H1 (cell line): ENCODE results near the gene COPS2.

ENCODE experiments used
- ATF2 ChIP-seq: IDR thresholded peaks from 2 replicates; pipeline ENCODE4 v1.6.1; 2012; ENCODE audit warnings: low read length, inconsistent platforms
- CEBPB ChIP-seq: IDR thresholded peaks from 2 replicates; pipeline ENCODE4 v1.6.1; 2012; ENCODE audit warnings: low read depth, low read length
- CREB1 ChIP-seq: IDR thresholded peaks from 2 replicates; pipeline ENCODE4 v1.6.1; 2012; ENCODE audit warnings: inconsistent platforms
- EP300 ChIP-seq, 2 experiments: IDR thresholded peaks; 1 replicate in 1 of 2; 2 replicates in 1 of 2; pipeline ENCODE4 v1.6.1; 2011 to 2012; ENCODE audit warnings: low read depth in 2 of 2, low read length in 2 of 2, mild to moderate bottlenecking in 2 of 2, borderline replicate concordance in 1 of 2, inconsistent platforms in 1 of 2, moderate library complexity in 1 of 2
- EZH2 ChIP-seq: fragments of 200-600 bp; sonication (generic); IDR thresholded peaks from 2 replicates; pipeline ENCODE4 v1.7.1; 2012; ENCODE audit warnings: low read depth, mild to moderate bottlenecking, moderate library complexity, low read length, inconsistent platforms; ENCODE audit not compliant: severe bottlenecking
- FOSL1 ChIP-seq: IDR thresholded peaks from 2 replicates; pipeline ENCODE4 v1.6.1; 2011; ENCODE audit warnings: mild to moderate bottlenecking, low read depth, low read length, moderate library complexity; ENCODE audit not compliant: insufficient read depth
- HDAC2 ChIP-seq, 2 experiments: fragments of 300-600 bp in 1 of 2; sonication (generic) in 1 of 2; IDR thresholded peaks; 2 replicates each; pipeline ENCODE4 v1.6.1; 2011 to 2012; ENCODE audit warnings: low read depth in 2 of 2, low read length in 2 of 2, mild to moderate bottlenecking in 2 of 2, moderate library complexity in 2 of 2, borderline replicate concordance in 1 of 2, inconsistent platforms in 1 of 2
- JUN ChIP-seq: IDR thresholded peaks from 2 replicates; pipeline ENCODE4 v1.6.1; 2011; ENCODE audit warnings: low read depth, mild to moderate bottlenecking, improper control_type of control experiment, low read length
- JUND ChIP-seq: IDR thresholded peaks from 2 replicates; pipeline ENCODE4 v1.6.1; 2011; ENCODE audit warnings: mild to moderate bottlenecking, improper control_type of control experiment, low read length
- KDM5A ChIP-seq: fragments of 200-600 bp; IDR thresholded peaks from 2 replicates; pipeline ENCODE4 v1.7.1; 2012; ENCODE audit warnings: mild to moderate bottlenecking, low read length, inconsistent platforms, mixed read lengths
- RAD21 ChIP-seq, 2 experiments: IDR thresholded peaks in 1 of 2; conservative IDR thresholded peaks in 1 of 2; 2 replicates each; pipeline ENCODE4 v1.6.1; 2011; ENCODE audit warnings: low read depth in 2 of 2, low read length in 2 of 2, improper control_type of control experiment in 1 of 2, inconsistent platforms in 1 of 2, mild to moderate bottlenecking in 1 of 2, moderate library complexity in 1 of 2
- SP2 ChIP-seq: IDR thresholded peaks from 2 replicates; pipeline ENCODE4 v1.6.1; 2012; ENCODE audit warnings: mild to moderate bottlenecking, low read length, inconsistent platforms
- TAF1 ChIP-seq: IDR thresholded peaks from 2 replicates; pipeline ENCODE4 v1.6.1; 2011; ENCODE audit warnings: mild to moderate bottlenecking, low read depth, low read length
- TF ChIP-seq, protein P1 (sequence below), 3 experiments: IDR thresholded peaks; 1 replicate in 2 of 3; 2 replicates in 1 of 3; pipeline versions ENCODE4 v1.5.1 to v1.6.1; 2011; ENCODE audit warnings: low read length in 3 of 3, mild to moderate bottlenecking in 3 of 3, inconsistent platforms in 2 of 3, low read depth in 1 of 3, moderate library complexity in 1 of 3; ENCODE audit not compliant: insufficient read depth in 1 of 3; ENCODE audit errors: control extremely low read depth in 1 of 3

GRCh38 chr15:49154359-49154758 lies 1.0 kb downstream of the COPS2 start:
- no peak for TF ChIP-seq EZH2
- TF ChIP-seq JUND, result no peak
- TF ChIP-seq CREB1, result no peak
- no peak for TF ChIP-seq CEBPB
- TF ChIP-seq ATF2, result no peak
- no peak for TF ChIP-seq EP300 (IDR thresholded peaks at IDR 0.05; ENCODE audit: borderline replicate concordance in 1 of 2, low read depth in 2 of 2, low read length in 2 of 2)
- no peak for TF ChIP-seq RAD21 (IDR thresholded peaks at IDR 0.05 in 1 of 2, conservative IDR thresholded peaks at IDR 0.05 in 1 of 2; ENCODE audit: low read depth in 2 of 2, low read length in 2 of 2)
- TF ChIP-seq TAF1, result no peak
- TF ChIP-seq SP2, result no peak
- TF ChIP-seq, protein P1, sequence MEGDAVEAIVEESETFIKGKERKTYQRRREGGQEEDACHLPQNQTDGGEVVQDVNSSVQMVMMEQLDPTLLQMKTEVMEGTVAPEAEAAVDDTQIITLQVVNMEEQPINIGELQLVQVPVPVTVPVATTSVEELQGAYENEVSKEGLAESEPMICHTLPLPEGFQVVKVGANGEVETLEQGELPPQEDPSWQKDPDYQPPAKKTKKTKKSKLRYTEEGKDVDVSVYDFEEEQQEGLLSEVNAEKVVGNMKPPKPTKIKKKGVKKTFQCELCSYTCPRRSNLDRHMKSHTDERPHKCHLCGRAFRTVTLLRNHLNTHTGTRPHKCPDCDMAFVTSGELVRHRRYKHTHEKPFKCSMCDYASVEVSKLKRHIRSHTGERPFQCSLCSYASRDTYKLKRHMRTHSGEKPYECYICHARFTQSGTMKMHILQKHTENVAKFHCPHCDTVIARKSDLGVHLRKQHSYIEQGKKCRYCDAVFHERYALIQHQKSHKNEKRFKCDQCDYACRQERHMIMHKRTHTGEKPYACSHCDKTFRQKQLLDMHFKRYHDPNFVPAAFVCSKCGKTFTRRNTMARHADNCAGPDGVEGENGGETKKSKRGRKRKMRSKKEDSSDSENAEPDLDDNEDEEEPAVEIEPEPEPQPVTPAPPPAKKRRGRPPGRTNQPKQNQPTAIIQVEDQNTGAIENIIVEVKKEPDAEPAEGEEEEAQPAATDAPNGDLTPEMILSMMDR (IDR thresholded peaks at IDR 0.05; ENCODE audit: control extremely low read depth in 1 of 3, insufficient read depth in 1 of 3, low read depth in 1 of 3, low read length in 3 of 3), result no peak
- no peak for TF ChIP-seq JUN
- no peak for TF ChIP-seq HDAC2 (IDR thresholded peaks at IDR 0.05; ENCODE audit: borderline replicate concordance in 1 of 2, low read depth in 2 of 2, low read length in 2 of 2)
- TF ChIP-seq FOSL1, result no peak
- no peak for TF ChIP-seq KDM5A
